Prostate gland (tissue), 2 donors: ENCODE measurements around the gene BIRC3. TPM values are rescaled to one million over a fixed set of nuclear protein-coding genes. Genes with fewer than 3 reads are reported as not detected.

Source experiments
- DNase-seq: peaks from one replicate; pipeline ENCODE4 v3.0.0-alpha.2; 2019; ENCODE audit warnings: low spot score
- H3K27ac ChIP-seq, 2 donors: fragments of 200-600 bp; sonication (generic); 2 replicates each; pipeline ENCODE4 v1.5.1; 2017 to 2019
- H3K27me3 ChIP-seq: fragments of 200-600 bp; sonication (generic); replicated peaks from 2 replicates; pipeline ENCODE4 v1.5.1; 2019; ENCODE audit not compliant: insufficient read depth
- H3K36me3 ChIP-seq, 2 donors: fragments of 200-600 bp; sonication (generic); 1 replicate in 1 of 2; 2 replicates in 1 of 2; pipeline versions ENCODE4 v1.5.1 to v1.8.1; 2017 to 2019
- H3K4me1 ChIP-seq: fragments of 200-600 bp; sonication (generic); replicated peaks from 2 replicates; pipeline ENCODE4 v1.5.1; 2019
- H3K4me3 ChIP-seq, 2 donors: fragments of 200-600 bp; sonication (generic); 2 replicates each; pipeline ENCODE4 v1.5.1; 2017 to 2019
- H3K9me3 ChIP-seq: fragments of 200-600 bp; sonication (generic); 2 replicates; pipeline ENCODE4 v1.5.1; 2017
- CTCF ChIP-seq, 4 experiments: fragments of 200-600 bp in 2 of 4; fragments of 450-650 bp in 2 of 4; sonication (generic) in 2 of 4; IDR thresholded peaks; 1 replicate in 3 of 4; 2 replicates in 1 of 4; pipeline ENCODE4 v1.5.1; 2016 to 2019; ENCODE audit warnings: antibody characterized with exemption in 4 of 4, mild to moderate bottlenecking in 2 of 4, moderate library complexity in 2 of 4
- POLR2A ChIP-seq: fragments of 450-650 bp; IDR thresholded peaks from one replicate; pipeline ENCODE4 v1.6.1; 2016; ENCODE audit warnings: antibody characterized with exemption, mild to moderate bottlenecking
- POLR2AphosphoS5 ChIP-seq: sonication (generic); formaldehyde crosslinking; IDR thresholded peaks from one replicate; pipeline ENCODE4 v1.6.1; 2017; ENCODE audit warnings: antibody characterized with exemption
- WGBS: methylation state at CpG from one replicate; pipeline ENCODE4 v1.1.5; 2018; 5-methylcytosine and 5-hydroxymethylcytosine counted together
- intact Hi-C: fragments of 100-400 bp; cut with DNase I; formaldehyde crosslinking; loops from one replicate; pipeline ENCODE4 v1.14.2; 2022
- total RNA-seq, 2 donors: library from RNA; depleted of rRNA; stranded (reverse); fragments of >200 nt; gene quantifications; one replicate each; pipeline ENCODE4 v1.1.0, GENCODE V29; 2016

The BIRC3 gene
- total RNA-seq, 2 donors from 2014 or later: 5.2 to 9.2 TPM

DNA sequence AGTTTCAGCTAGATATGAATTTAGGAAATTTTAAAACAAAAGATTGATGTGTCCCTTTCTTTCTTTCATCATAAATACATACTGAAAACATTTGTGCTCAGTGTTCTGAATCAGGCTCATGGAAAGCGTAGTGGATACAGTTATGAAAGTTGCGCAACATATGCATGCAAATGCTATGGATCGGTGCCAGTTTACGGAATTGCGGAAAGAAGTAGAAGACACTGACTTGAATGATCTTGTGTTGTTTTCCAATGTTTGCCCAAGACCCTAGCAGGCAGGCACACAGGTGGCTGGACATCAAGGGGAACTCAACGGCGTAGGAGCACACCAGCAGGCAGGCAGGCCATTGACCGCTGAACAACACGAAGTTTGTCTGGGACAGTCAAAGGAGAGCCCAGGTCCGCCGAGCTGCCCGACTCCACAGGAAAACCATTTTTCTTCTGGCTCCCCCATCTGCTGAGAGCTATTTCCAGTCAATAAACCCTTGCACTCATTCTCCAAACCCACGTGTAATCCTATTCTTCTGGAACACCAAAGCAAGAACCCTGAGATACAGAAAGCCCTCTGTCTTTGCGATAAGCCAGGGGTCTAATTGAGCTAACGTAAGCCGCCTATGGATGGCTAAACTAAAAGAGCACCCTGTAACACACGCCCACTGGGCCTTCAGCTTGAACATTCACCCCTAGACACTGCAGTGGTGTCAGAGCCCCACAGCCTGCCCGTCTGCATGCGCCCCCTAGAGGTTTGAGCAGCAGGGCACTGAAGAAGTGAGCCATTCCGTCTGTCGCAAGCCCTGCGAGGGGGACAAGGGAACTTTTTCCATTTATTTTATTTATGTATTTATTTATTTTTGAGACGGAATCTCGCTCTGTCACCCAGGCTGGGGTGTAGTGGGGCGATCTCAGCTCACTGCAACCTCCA is 7.4 kb upstream of the BIRC3 start:
- intact Hi-C loops: no loop called here
- TF ChIP-seq CTCF (IDR thresholded peaks at IDR 0.05) (no peak), POLR2AphosphoS5 (no peak), POLR2A (no peak)
- Histone ChIP-seq H3K36me3 (no peaks in the 10 kb centered on the region), H3K4me3 (no peak overlapping the region), H3K27ac (no peak overlapping the region), H3K4me1 (no peaks in the 10 kb centered on the region), H3K27me3 (no peaks in the 10 kb centered on the region), H3K9me3 (no peaks in the 10 kb centered on the region)
- no peak for DNase-seq
- 89% methylated on average over 25 of the region's 25 CpGs for WGBS

GRCh38 chr11:102312667-102313066 is 4.6 kb upstream of the BIRC3 start:
- Histone ChIP-seq H3K36me3 (no peaks in the 10 kb centered on the region), H3K27ac (peak overlapping the region; percentile 70 to 75), H3K4me1 (no peaks in the 10 kb centered on the region), H3K4me3 (no peak overlapping the region), H3K27me3 (no peaks in the 10 kb centered on the region), H3K9me3 (no peaks in the 10 kb centered on the region)
- intact Hi-C loops: no loop called here
- no peak for DNase-seq
- WGBS: 27% methylated on average over 2 of the region's 2 CpGs
- TF ChIP-seq POLR2A: no peak
- TF ChIP-seq POLR2AphosphoS5: peak; percentile 77

GRCh38 chr11:102313238-102313940 is 3.9 kb upstream of the BIRC3 start:
- 65% methylated on average over 4 of the region's 4 CpGs for WGBS
- DNase-seq: no peak
- no peaks in the 10 kb centered on the region for H3K4me1 ChIP-seq
- TF ChIP-seq POLR2A: no peak
- TF ChIP-seq CTCF (IDR thresholded peaks at IDR 0.05): no peak
- H3K4me3 ChIP-seq: no peak overlapping the region
- intact Hi-C loops: no loop called here
- no peaks in the 10 kb centered on the region for H3K36me3 ChIP-seq
- H3K9me3 ChIP-seq: no peaks in the 10 kb centered on the region
- no peaks in the 10 kb centered on the region for H3K27me3 ChIP-seq
- H3K27ac ChIP-seq: peak overlapping the region; percentile 70 to 75

GRCh38 chr11:102314784-102315183 is 2.5 kb upstream of the BIRC3 start:
- TF ChIP-seq POLR2AphosphoS5: no peak
- no peak for TF ChIP-seq CTCF (IDR thresholded peaks at IDR 0.05)
- no peak for TF ChIP-seq POLR2A
- Histone ChIP-seq H3K36me3 (no peaks in the 10 kb centered on the region), H3K9me3 (no peaks in the 10 kb centered on the region), H3K27me3 (no peaks in the 10 kb centered on the region), H3K4me1 (no peaks in the 10 kb centered on the region), H3K4me3 (no peak overlapping the region), H3K27ac (no peak overlapping the region)
- no peak for DNase-seq
- 66% methylated on average over 2 of the region's 2 CpGs for WGBS
- intact Hi-C loops: no loop called here

- no peak for TF ChIP-seq POLR2AphosphoS5
- TF ChIP-seq CTCF (IDR thresholded peaks at IDR 0.05): no peak
- no peak for TF ChIP-seq POLR2A
- H3K4me3 ChIP-seq: no peak overlapping the region
- no peak for DNase-seq
- H3K9me3 ChIP-seq: no peaks in the 10 kb centered on the region
- intact Hi-C loops: loop anchor here (2.0 kb wide), 2 partner anchors 28 to 30 kb away; partner anchors contain the start of gene BIRC2
- H3K36me3 ChIP-seq: no peaks in the 10 kb centered on the region
- WGBS: 37% methylated on average over 4 of the region's 4 CpGs
- H3K4me1 ChIP-seq: no peaks in the 10 kb centered on the region
- H3K27ac ChIP-seq: peak overlapping the region in 1 of 2 donors; percentile 51
- no peaks in the 10 kb centered on the region for H3K27me3 ChIP-seq
These were observed 859 bp upstream of the BIRC3 start for GRCh38 chr11:102316346-102316904.
